HepG2 (cell line): ENCODE data around the gene SNAI1.
"Not testable (repeated sequence)": the region's sequence is repeated elsewhere in the genome, so short reads cannot be mapped to it uniquely, and the experiment has no call there.

Source experiments
- CTCF ChIP-seq: sonication (generic); formaldehyde crosslinking; IDR thresholded peaks from 2 replicates; pipeline ENCODE4 v1.5.0; 2020; ENCODE audit warnings: mild to moderate bottlenecking, missing genetic modification reagents, moderate library complexity
- EHMT2 ChIP-seq: fragments of 200-600 bp; sonication (generic); IDR thresholded peaks from 2 replicates; pipeline ENCODE4 v1.7.0; 2017; ENCODE audit warnings: antibody characterized with exemption, low read depth, low read length, borderline replicate concordance
- MAFG ChIP-seq: sonication (generic); formaldehyde crosslinking; IDR thresholded peaks from 2 replicates; pipeline ENCODE4 v1.5.1; 2020; ENCODE audit warnings: mild to moderate bottlenecking, missing genetic modification reagents
- MYNN ChIP-seq: sonication (generic); formaldehyde crosslinking; IDR thresholded peaks from 2 replicates; pipeline ENCODE4 v1.4.0; 2020; ENCODE audit warnings: mild to moderate bottlenecking, low read depth, missing genetic modification reagents
- RBAK ChIP-seq: sonication (generic); formaldehyde crosslinking; IDR thresholded peaks from 2 replicates; pipeline ENCODE4 v1.5.1; 2020; ENCODE audit warnings: mild to moderate bottlenecking, missing genetic modification reagents
- TARDBP ChIP-seq: sonication (generic); formaldehyde crosslinking; IDR thresholded peaks from 2 replicates; pipeline ENCODE4 v1.8.0; 2022; ENCODE audit warnings: mild to moderate bottlenecking, missing genetic modification reagents
- ZFX ChIP-seq: sonication (generic); formaldehyde crosslinking; IDR thresholded peaks from 2 replicates; pipeline ENCODE4 v1.4.0; 2020; ENCODE audit warnings: mild to moderate bottlenecking, low read depth, missing genetic modification reagents, moderate library complexity
- ZKSCAN1 ChIP-seq: fragments of 150-350 bp; IDR thresholded peaks from 2 replicates; pipeline ENCODE4 v1.6.1; 2014; ENCODE audit warnings: low read length
- ZNF407 ChIP-seq: sonication (generic); formaldehyde crosslinking; IDR thresholded peaks from one replicate; pipeline ENCODE4 v1.5.1; 2020; ENCODE audit warnings: mild to moderate bottlenecking, missing genetic modification reagents; ENCODE audit errors: not compliant biosample characterization
- ZSCAN5A ChIP-seq: sonication (generic); formaldehyde crosslinking; IDR thresholded peaks from 2 replicates; pipeline ENCODE4 v1.8.0; 2022; ENCODE audit warnings: mild to moderate bottlenecking, missing genetic modification reagents, borderline replicate concordance

GRCh38 chr20:49957089-49957938 is 25.5 kb upstream of the SNAI1 start:
- peak; percentile 41 for TF ChIP-seq CTCF (CRISPR knock-in tag)
- not testable (repeated sequence) for TF ChIP-seq EHMT2; MAFG (CRISPR knock-in tag); ZFX; ZNF407; ZKSCAN1; ZSCAN5A (CRISPR knock-in tag); TARDBP (CRISPR knock-in tag); MYNN; RBAK (CRISPR knock-in tag)
